ENCODE results near the gene CBLN3. TPM values are rescaled to one million over a fixed set of nuclear protein-coding genes. Genes with fewer than 3 reads are reported as not detected.

Gene CBLN3
- total RNA-seq, 2 donors from 2014 or later: 0.33 to 4.9 TPM

- ATAC-seq: no peak
- peaks cover 4% of the 10 kb centered on the region for H3K4me1 ChIP-seq
Observed at GRCh38 chr14:24387009-24387345, 42.5 kb downstream of the CBLN3 start.

GRCh38 chr14:24385524-24385923, 43.9 kb downstream of the CBLN3 start:
- Histone ChIP-seq H3K36me3 (replicated peaks in 1 of 2; ENCODE audit: insufficient read depth in 1 of 2, low read depth in 2 of 2) (no peaks in the 10 kb centered on the region), H3K4me3 (no peak overlapping the region), H3K27ac (no peak overlapping the region), H3K4me1 (peaks cover 4% of the 10 kb centered on the region), H3K9me3 (no peaks in the 10 kb centered on the region), H3K27me3 (no peaks in the 10 kb centered on the region)
- DNase-seq (no peak), ATAC-seq (no peak)
- TF ChIP-seq POLR2A (IDR thresholded peaks at IDR 0.05): no peak
- no peak for TF ChIP-seq CTCF (IDR thresholded peaks at IDR 0.05)
- intact Hi-C loops (cut with DNase I): no loop called here
- WGBS, 2 donors: 72 to 73% methylated on average over 4 of the region's 4 CpGs

More at GRCh38 chr14:24387009-24387345, 42.5 kb downstream of the CBLN3 start:
- H3K27me3 ChIP-seq: no peaks in the 10 kb centered on the region
- no peak overlapping the region for H3K27ac ChIP-seq
- intact Hi-C loops (cut with DNase I): no loop called here
- H3K36me3 ChIP-seq (replicated peaks in 1 of 2; ENCODE audit: insufficient read depth in 1 of 2, low read depth in 2 of 2): no peaks in the 10 kb centered on the region
- no peak for TF ChIP-seq POLR2A (IDR thresholded peaks at IDR 0.05)
- TF ChIP-seq CTCF (IDR thresholded peaks at IDR 0.05): no peak
- H3K9me3 ChIP-seq: no peaks in the 10 kb centered on the region
- 90 to 93% methylated on average over 2 of the region's 2 CpGs for WGBS, 2 donors
- no peak overlapping the region for H3K4me3 ChIP-seq
- no peak for DNase-seq

- Histone ChIP-seq H3K27ac (no peak overlapping the region), H3K4me3 (no peak overlapping the region), H3K4me1 (peaks cover 11% of the 10 kb centered on the region), H3K36me3 (replicated peaks in 1 of 2; ENCODE audit: insufficient read depth in 1 of 2, low read depth in 2 of 2) (no peaks in the 10 kb centered on the region), H3K9me3 (no peaks in the 10 kb centered on the region), H3K27me3 (no peaks in the 10 kb centered on the region)
- intact Hi-C loops (cut with DNase I): no loop called here
- DNase-seq: no peak
- TF ChIP-seq CTCF (IDR thresholded peaks at IDR 0.05) (no peak), POLR2A (IDR thresholded peaks at IDR 0.05) (no peak)
- ATAC-seq: no peak
- 82 to 84% methylated on average over 4 of the region's 4 CpGs for WGBS, 2 donors
Observed at GRCh38 chr14:24384169-24384568, 45.3 kb downstream of the CBLN3 start.

- Histone ChIP-seq H3K36me3 (replicated peaks in 1 of 2; ENCODE audit: insufficient read depth in 1 of 2, low read depth in 2 of 2) (no peaks in the 10 kb centered on the region), H3K27ac (no peak overlapping the region), H3K27me3 (no peaks in the 10 kb centered on the region), H3K4me1 (peaks cover 23% of the 10 kb centered on the region), H3K4me3 (no peak overlapping the region), H3K9me3 (no peaks in the 10 kb centered on the region)
- DNase-seq (no peak), ATAC-seq (no peak)
- intact Hi-C loops (cut with DNase I): no loop called here
- TF ChIP-seq CTCF (IDR thresholded peaks at IDR 0.05) (no peak), POLR2A (IDR thresholded peaks at IDR 0.05) (no peak)
- 75 to 82% methylated on average over 4 of the region's 4 CpGs for WGBS, 2 donors
Observed at GRCh38 chr14:24382064-24382371, 47.5 kb downstream of the CBLN3 start.

GRCh38 chr14:24381363-24382063, 48.0 kb downstream of the CBLN3 start:
- Histone ChIP-seq H3K4me1 (peaks cover 20% of the 10 kb centered on the region), H3K9me3 (no peaks in the 10 kb centered on the region), H3K27me3 (no peaks in the 10 kb centered on the region), H3K36me3 (replicated peaks in 1 of 2; ENCODE audit: insufficient read depth in 1 of 2, low read depth in 2 of 2) (no peaks in the 10 kb centered on the region), H3K4me3 (no peak overlapping the region), H3K27ac (no peak overlapping the region)
- 80 to 81% methylated on average over 8 of the region's 8 CpGs for WGBS, 2 donors
- intact Hi-C loops (cut with DNase I): no loop called here
- TF ChIP-seq POLR2A (IDR thresholded peaks at IDR 0.05) (no peak), CTCF (IDR thresholded peaks at IDR 0.05) (no peak)
- ATAC-seq (no peak), DNase-seq (no peak)
